ENCODE results near the gene PLEKHA1. TPM values are rescaled to one million over a fixed set of nuclear protein-coding genes. Genes with fewer than 3 reads are reported as not detected.

Gene PLEKHA1
- total RNA-seq, 1 donor from 2014 or later, result 64.5 TPM

GRCh38 chr10:122480146-122480833, 105.8 kb downstream of the PLEKHA1 start:
- no peak overlapping the region for H3K4me3 Mint-ChIP-seq (ENCODE audit: unreplicated experiment)
- no peak for DNase-seq (ENCODE audit: low spot score)
- peaks cover 2% of the 10 kb centered on the region for H3K9me3 Mint-ChIP-seq (ENCODE audit: low read depth)
- TF ChIP-seq CTCF (IDR thresholded peaks at IDR 0.05), result no peak
- H3K27ac Mint-ChIP-seq (ENCODE audit: unreplicated experiment), result peak overlapping the region; percentile 9
- H3K36me3 Mint-ChIP-seq (ENCODE audit: low read depth), result peaks cover 17% of the 10 kb centered on the region
- peaks cover 72% of the 10 kb centered on the region for H3K4me1 Mint-ChIP-seq (ENCODE audit: low read depth)
- H3K27me3 Mint-ChIP-seq (ENCODE audit: low read depth), result no peaks in the 10 kb centered on the region

DNA sequence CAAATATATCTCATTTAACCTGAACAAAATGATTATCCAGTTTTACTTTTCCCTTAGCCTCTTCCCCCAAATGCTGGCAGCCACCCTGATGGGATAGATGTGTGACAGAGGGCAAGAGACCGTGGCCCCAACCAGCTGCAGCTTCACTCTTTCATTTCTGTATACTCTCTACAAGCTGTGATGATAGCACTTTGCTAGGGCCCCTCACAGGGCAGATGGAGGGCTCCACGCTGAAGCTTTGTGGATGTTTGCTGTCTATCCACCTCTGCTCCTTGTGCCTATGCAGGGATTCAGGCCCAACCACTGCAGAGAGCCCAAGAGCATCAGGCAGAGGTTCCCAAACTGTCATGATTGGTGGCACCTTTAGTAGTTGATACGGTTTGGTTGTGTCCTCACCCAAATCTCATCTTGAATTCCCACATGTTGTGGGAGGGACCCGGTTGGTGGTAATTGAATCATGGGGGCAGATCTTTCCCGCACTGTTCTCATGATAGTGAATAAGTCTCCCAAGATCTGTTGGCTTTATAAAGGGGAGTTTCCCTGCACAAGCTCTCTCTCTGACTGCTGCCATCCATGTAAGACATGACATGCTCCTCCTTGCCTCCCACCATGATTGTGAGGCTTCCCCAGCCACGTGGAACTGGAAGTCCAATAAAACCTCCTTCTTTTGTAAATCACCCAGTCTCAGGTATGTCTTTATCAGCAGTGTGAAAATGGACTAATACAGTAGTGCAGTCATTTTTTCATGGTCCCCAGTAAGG, 107.0 kb downstream of the PLEKHA1 start:
- Mint-ChIP-seq H3K36me3 (ENCODE audit: low read depth) (peaks cover 22% of the 10 kb centered on the region), H3K27ac (ENCODE audit: unreplicated experiment) (peak overlapping the region; percentile 24), H3K4me1 (ENCODE audit: low read depth) (peaks cover 72% of the 10 kb centered on the region), H3K27me3 (ENCODE audit: low read depth) (no peaks in the 10 kb centered on the region), H3K9me3 (ENCODE audit: low read depth) (peaks cover 2% of the 10 kb centered on the region), H3K4me3 (ENCODE audit: unreplicated experiment) (no peak overlapping the region)
- DNase-seq (ENCODE audit: low spot score), result no peak
- no peak for TF ChIP-seq CTCF (IDR thresholded peaks at IDR 0.05)

Small RNAs within 50 kb of the gene (microRNA-seq; reads per million reads assigned to microRNA genes)
- gene MIR3941 (ENCODE audit: borderline number of aligned reads), result 2.2 reads per million

Other genes with a start within 250 kb of the PLEKHA1 start
- 0.10 to 0.29 TPM in 2 of 3 replicates, not detected in the other for gene BTBD16, start 103.4 kb upstream of the PLEKHA1 start, total RNA-seq
- gene ARMS2, start 79.9 kb downstream of the PLEKHA1 start, total RNA-seq, result 0.62 to 1.1 TPM in 2 of 3 replicates, not detected in the other
- 1,260 to 1,504 TPM (median 1,485 TPM) in 3 replicates for gene HTRA1, start 86.8 kb downstream of the PLEKHA1 start, total RNA-seq
- gene DMBT1, start 186.0 kb downstream of the PLEKHA1 start, total RNA-seq, result 0.13 to 0.34 TPM (median 0.17 TPM) in 3 replicates